NCI-H345 treated with DMSO at 0.1 percent for 48 hours (cell line): ENCODE data around the gene MTX3.

ENCODE experiments used
- DNase-seq: peaks from one replicate; lab custom pipeline; 2025; ENCODE audit not compliant: unreplicated experiment; lab: John Stamatoyannopoulos, UW

The MTX3 gene, protein sequence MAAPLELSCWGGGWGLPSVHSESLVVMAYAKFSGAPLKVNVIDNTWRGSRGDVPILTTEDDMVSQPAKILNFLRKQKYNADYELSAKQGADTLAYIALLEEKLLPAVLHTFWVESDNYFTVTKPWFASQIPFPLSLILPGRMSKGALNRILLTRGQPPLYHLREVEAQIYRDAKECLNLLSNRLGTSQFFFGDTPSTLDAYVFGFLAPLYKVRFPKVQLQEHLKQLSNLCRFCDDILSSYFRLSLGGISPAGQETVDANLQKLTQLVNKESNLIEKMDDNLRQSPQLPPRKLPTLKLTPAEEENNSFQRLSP

DNA sequence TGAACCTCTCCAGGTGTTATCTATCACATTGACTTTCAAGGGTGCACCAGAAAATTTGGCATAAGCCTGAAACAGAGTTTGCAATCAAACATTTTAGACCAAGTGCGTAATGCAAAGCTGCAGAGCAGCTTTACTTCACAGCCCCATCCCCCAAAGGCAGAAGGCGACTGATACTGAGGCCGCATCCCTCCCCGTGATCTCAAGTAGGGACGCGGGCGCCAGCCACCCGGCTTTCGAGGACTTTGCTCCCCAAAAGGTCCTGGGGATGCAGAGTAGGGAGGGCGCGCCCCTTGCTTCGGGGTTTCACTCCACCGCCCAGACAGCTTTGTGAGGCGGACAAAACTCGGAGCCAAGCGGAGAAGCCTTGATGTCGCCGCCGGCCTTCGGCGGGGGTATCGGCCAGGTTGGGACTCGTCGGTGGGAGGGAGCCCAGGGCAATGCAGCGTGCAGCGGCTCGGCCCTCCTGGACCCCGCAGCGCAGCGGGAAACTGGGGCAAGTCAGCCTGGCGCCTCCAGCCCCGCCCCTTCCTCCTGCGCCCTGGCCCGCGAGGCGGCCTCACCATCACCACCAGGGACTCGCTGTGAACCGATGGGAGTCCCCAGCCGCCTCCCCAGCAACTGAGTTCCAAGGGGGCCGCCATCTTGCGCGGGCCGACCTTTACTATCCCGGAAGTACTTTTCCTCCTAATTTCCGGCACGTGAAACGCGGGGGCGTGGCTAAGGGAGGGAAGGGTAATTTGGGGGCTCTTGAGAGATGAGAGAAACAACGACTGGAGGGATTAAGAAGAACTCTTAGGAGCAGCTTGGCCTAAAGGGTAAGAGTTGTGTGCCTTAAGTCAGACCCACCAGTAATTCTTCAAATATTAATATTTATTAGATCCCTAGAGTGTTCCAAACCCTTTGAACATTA is at the start of gene MTX3:
Gene MTX3, minus strand, starts transcription at position 665 of the 910 bp plus-strand sequence. Its CDS starts 24 bp downstream, at position 641.
- DNase-seq = peak; percentile 69

DNA sequence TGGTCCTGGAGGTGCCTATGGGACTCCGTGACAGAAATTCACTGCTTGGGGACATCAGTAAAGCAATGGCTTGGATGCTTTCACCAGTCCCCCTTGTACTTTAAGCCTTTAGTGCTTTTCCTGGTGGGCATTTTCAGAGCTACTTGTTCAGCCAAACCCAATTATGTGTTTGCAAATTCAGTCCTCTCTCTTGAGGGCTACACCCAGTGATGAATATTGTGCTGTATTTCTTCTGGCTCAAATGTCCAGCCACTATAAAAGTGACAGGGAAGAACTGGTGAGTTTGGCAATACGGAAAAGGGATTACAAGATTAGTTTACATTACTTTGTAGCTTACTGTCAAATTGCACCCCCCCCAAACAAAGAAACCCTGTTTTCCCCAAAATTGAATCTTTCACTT is 48.6 kb upstream of the MTX3 start:
- no peak for DNase-seq

DNA sequence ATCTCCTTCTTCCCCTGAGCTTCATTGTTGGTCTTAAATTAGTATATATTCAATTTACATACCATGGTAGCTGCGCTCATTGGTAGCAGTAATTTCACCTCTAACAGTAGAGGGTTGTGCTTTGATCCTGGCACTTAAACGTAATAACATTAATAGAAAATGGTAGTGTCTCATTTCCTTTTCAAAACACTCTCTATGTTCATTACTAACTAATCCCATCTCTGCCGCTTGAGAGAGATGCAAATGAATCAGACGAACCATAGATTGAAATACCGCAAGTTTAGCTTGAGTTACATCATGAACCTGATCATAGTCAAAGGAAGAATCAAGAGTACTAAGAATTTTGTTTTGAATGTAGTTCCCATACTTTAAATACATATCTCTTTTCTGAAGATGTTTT is 46.3 kb upstream of the MTX3 start:
- no peak for DNase-seq

DNA sequence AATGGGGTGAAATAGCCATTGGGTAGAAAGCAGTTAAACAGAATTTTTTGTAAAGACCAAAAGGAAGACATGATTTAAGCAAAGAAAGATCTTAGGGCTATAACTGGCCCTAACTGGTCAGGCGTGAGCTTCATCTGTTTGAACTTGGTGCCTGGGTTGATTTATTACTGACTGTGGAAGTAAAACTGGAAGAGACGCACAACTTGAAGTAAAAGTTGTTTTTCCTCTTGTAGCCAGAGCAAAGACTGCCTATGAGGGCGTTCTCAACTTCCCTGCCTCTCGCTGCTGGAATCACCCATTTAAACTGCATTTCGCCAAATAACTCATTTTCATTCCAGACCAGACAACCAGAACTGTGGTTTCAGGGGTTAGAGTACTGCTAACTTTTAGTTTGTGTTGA is 45.6 kb upstream of the MTX3 start:
- no peak for DNase-seq

DNA sequence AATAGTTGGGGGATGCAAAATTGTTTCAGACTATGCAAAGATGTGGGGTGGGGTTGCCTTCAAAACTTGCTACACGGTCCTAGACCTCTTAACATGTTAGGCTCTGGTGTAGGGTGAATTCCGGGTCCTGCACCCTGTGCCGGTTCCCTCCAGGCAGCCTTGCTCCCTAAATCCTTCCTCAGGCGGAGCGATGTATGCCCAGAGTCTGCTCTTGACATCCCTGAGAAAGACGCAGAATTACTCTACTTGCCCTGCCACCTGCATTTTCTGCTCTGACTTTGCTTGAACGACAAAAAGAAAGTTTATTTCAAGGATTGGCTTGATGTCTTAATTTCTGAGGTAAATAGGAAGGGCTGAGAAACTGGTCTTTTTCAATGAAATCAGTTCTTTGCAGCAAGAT is 44.8 kb upstream of the MTX3 start:
- DNase-seq = no peak

DNA sequence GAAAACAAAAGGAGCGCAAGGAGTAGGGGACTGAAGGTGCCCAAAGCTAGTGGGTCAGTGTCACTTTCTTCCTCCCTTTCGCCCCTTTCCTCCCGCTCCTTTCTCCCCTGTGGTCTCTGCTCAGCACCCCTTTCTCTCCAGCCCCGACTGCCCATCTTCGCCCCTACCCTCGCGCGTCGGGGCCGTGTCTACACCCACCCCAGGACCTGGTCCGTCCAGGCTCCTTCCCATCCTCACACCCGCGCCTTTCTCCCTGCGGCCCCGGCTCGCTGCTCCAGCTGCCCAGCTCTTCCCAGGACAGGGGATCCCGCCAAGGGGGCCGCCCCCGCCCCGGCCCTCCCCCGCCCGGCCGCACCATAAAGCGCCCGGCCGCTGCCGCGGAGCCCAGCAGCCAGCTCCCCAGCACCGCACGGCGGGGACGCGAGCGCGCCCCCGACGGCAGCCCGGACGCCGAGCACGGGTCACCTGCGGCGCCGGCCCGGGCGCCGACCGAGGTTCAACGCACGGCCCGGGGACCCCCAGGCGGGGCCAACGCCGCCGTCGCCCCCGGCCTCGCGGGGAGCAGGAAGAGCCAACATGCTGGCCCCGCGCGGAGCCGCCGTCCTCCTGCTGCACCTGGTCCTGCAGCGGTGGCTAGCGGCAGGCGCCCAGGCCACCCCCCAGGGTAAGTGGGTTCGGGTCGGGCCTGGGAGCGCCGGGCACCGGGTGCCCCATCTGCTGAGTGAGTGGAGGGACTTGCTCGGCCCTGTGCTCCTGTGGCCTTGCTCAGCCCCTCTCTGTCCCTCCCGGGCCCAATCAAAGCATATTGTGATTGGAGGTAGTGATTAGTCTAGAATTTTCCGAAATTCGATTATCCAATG is 44.1 kb upstream of the MTX3 start, which contains the start of gene THBS4:
Gene THBS4, plus strand, starts transcription at position 387 of the 860 bp plus-strand sequence. Its CDS starts 190 bp downstream, at position 577.
- DNase-seq = no peak

DNA sequence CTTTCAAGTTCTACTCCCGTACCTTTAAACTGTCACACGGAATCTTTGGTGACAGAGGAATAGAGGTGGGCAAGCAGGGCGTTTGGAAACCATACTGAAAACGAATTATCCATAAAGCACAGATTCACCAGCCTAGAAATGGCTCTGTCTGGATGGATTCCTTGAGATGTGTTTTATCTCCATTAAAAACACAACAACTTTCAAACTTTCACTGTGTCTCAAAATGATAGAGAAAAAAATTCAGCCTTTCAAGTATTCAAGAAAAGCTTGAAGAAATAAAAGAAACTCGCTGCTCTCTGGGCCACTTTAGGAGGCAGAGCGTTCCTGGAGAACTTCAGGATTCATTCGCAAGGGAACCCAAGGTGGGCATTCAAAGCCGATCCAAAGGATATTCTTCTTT is 43.5 kb upstream of the MTX3 start:
- no peak for DNase-seq

DNA sequence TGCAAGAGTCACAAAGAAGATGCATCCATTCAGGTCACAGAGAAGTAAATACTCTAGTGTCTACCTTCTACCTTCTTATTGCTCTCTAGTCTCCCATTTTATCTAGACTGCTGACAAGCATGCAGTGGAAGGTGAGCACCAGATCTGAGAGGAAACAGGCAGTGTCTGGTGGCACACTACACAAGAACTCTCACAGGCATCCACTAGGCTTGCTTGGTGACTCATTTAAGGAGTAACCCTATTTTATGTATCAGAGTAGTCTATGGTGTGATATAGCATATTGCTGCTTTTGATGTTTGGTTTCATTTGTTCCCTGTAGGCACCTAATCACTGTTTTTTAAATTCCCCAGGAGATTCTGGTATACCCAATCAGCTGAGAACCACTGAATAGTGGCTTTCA is 42.5 kb upstream of the MTX3 start:
- no peak for DNase-seq

DNA sequence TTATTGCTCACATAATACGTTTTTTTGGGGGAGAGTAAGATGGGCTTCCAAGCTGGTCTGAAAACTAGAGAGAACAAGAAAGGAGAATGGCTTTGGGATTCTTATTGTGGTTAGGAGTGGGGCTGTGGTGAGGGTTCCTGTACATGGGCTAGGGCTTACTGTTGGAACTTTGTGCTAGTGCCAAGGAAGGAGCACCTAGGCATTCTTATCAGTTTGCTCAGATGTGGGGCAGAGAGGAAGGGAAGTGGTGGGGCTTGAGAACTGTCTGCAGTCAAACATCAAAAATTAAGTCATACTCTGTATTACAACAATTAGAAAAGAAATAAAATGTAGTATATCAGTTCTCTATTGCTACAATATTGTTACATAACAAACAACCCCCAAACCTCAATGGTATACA is 40.0 kb upstream of the MTX3 start:
- DNase-seq = no peak

DNA sequence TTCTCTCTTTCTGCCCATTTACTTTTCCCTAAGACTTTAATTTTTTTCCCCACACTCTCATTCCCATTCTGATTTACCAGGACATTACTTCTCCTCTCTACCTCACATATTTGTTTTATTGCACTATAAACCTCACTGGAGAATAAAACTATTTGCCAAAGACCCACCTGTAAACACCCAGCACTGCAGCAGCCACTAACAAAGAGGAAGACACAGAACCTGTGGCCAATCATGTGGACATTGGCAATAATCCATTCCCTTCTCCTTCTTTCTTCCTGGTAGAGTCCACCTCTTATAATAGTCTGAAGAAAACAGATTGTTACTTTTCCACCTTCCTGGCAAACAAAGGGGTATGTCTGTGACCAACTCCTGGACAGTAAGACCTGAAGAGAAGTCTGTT is 35.8 kb upstream of the MTX3 start:
- no peak for DNase-seq

DNA sequence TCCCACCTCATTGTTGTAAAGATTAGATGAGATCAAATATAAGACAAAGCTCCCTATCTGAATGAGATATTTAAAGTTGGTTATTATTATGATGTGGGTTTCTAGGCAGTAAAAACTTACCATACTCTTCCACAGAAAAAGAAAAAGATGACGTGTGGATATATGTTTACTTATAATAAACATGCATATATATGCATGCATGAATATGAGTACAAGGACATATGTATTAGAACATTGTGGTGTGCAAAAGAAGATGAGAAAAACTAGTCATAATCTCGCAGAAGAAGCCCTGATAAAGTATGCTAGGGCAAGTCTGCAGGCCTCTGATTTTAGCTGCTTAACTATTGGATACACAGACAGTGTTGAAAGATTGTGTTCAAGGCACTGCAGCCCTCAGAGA is 34.0 kb upstream of the MTX3 start:
- DNase-seq = no peak

DNA sequence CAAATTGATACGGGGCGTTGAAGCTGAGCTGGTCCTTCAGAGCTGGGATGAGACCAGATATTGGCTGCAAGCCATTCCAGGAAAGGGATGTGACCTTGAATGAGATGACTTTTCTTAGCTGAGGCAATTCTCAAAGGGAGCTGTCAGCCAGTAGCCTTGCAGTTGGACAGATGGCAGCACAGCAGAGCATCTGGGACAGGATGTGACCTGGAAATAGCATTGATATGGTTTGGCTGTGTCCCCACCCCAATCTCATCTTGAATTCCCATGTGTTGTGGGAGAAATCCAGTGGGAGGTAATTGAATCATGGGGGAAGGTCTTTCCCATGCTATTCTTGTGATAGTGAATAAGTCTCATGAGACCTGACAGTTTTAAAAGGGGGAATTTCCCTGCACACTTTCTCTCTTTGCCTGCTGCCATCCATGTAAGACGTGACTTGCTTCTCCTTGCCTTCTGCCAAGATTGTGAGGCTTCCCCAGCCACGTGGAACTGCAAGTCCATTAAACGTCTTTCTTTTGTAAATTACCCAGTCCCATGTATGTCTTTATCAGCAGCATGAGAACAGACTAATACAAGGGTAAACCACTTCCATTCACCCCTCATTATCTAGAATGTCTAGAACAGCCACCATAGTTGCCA is 19.8 kb upstream of the MTX3 start:
- no peak for DNase-seq

DNA sequence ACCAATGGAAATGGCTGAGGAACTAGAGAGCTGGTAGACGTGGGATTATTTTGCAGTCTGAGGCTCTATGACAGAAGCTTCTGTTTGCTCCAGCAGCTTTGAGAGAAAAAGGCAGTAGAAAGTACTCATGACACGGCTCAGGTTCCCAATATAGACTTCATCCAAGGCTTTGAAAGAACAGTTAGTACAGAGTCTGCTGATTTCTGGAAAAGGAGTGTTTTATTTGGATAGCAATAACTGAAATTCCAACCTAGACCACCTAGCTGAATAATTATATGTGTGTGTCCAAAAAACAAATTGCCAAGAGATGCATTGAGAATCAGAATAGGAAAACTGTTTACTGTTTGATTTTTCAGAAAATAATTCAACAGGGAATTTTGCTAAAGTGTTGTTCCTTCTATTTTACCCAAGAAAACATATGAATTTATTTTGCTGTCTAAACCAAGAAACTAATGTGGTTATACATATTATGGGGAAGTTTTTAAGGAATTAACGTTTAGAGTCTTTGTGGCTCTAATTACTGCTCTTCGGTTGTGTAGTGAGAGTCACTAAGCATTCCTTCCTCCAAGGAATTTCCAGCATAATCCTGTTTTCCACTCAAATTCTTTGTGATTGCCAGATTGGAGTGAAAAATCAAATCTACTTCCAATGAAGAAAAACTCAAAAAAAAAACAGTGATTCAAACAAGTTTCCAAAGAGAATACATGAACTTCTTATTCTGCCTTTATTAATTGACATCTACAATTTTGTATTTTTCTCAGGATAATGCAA is 18.1 kb upstream of the MTX3 start:
- DNase-seq = no peak

DNA sequence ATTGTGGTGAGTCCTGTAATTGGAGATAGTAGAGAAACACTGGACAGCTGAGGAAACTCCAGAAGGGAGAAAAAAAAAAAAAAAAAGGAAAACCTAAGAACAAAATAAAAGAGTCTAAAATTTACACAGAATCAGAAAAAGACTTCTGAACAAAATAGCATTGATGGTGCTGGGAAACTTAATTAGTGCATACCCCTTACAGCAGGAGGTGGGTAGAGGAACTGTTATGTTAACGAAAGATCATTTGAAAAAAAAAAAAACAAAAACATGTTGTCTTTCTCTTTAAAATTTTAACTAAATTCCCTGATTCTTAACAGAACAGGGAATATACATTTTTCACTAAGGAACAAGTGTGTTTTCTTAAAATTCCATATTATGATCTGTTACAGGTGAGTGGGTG is 11.6 kb upstream of the MTX3 start:
- no peak for DNase-seq

DNA sequence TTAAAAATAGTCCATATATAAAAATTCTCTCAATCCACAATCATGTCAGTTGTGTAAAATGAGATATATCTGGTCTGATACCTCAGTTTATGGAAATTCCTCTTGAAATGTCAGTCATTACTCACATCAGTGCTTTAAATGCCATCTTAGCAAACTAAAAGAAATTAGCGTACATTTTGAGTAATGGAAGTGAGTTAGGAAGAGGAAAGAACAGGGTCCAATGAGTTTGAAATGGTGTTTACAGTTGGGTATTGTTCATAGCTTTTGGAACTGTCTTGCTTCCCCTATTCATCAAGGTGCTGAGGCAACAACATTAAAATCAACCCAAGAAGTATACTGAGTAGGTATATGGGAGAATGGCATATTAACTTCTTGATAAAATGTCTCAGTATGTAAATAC is 8.7 kb upstream of the MTX3 start:
- DNase-seq = no peak

DNA sequence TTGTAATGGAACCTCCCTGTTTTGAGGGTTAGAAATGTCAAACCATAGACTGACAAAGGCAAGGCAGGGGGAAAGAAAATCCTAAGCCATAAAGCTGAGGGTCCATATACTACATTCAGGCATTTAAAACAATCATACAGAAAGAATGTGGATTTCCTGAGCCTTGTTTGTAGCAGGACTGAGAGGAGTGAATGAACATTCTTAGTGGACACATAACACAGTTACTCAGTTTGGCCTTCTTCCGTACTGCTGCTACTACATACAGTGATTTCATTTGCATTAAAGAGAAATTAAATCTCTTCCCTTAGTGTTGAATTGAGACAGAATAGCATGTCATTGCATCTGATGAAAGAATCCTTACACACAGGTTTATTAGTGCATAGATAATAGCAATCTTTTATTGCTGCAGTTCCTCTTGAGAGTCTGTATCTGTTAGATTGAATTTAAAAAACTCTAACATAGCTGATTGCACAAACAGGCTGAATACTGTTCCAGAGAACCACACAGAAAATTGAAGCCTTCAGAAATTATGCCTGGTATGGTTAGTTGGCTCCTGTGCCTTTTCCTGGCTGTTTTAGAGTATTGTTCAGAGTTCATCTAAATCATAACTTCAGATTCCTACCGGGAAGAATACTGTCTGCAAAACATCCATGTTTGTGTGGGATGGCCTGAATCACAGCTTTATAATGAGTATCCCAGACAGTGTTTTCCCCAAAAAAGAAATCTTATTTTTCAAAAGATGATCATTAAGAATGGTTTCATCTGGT is 2.0 kb upstream of the MTX3 start:
- no peak for DNase-seq

DNA sequence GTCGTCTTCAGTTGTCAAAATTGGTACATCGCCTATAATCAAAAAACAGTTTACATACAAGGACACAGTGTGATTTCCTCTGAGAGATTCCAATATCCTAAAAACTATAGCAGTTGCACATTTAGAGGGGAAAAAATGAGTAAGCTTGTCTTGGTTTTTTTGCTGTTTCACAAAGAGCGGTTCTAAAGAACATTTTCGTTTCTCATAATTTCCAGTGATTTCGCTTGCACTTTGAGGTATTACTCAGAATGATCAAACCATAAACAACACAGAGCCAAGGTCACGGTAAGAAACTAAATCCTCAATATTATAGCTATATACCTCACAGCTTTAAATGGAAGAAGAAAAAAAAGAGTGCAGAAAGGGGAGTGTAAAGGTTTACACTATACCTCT is 861 bp downstream of the MTX3 start:
- no peak for DNase-seq

DNA sequence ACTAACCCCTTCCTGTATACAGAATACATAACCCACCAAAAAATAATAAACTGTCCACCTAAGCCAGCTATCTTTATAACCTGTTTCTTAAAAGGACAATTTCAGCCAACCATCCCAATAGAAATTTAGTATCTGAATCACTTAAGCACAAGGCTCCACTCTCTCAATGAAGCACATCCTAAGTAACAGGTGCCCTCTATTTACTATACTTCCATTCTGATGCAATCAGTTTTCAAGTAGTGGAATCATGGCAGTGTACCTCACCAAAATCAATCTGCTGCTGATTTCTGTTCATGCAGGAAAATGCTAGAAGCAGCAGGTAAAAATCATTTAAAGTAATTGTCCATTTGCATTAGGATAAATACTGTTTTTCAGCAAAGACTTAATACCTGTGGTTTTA is 4.8 kb downstream of the MTX3 start:
- DNase-seq = no peak

DNA sequence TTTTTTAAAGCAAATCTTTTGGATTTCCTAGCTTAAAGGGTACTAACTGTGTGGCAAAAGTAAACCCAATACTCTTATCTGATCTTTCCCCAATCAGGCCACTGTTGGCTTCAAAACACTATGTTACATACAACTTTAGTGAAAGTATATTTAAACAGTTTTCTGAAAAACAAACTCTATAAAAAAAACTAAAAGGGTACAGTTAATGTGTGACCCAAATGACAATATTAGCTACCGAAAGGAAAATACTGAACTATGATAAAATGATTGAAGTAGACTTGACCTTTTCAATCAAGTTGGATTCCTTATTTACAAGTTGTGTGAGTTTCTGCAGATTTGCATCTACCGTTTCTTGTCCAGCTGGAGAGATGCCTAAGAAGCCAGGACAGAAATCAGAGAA is 5.8 kb downstream of the MTX3 start:
- DNase-seq = no peak
